Measurements from ENCODE around the gene HBE1. TPM values are rescaled to one million over a fixed set of nuclear protein-coding genes. Genes with fewer than 3 reads are reported as not detected.

The HBE1 gene
- total RNA-seq, 2 experiments from 2014 or later = not detected

DNA sequence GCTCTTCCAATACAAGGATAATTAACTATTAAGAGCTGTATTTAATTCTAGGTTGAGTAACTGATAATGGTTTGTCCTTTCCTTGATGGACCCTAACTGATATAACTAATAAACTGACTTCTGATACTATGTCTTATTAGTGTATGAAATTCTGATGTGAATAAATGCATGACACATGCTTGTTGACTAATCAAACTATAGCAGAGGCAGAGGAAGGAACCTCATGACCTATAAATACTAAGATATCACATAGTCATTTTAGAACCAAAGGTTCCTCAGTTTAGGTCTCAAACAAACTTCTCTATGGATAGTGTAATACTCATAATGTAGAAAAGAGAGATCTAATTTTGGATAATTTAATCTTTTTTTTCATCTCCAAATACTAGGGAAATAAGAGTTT, 30.7 kb downstream of the HBE1 start:
- Mint-ChIP-seq H3K9me3 (no peaks in the 10 kb centered on the region), H3K27me3 (peaks cover 3% of the 10 kb centered on the region), H3K4me1 (ENCODE audit: low read depth) (no peaks in the 10 kb centered on the region), H3K4me3 (no peak overlapping the region), H3K27ac (no peak overlapping the region), H3K36me3 (ENCODE audit: low read depth) (no peaks in the 10 kb centered on the region)
- ATAC-seq (no peak), DNase-seq (no peak)
- TF ChIP-seq, protein P1, sequence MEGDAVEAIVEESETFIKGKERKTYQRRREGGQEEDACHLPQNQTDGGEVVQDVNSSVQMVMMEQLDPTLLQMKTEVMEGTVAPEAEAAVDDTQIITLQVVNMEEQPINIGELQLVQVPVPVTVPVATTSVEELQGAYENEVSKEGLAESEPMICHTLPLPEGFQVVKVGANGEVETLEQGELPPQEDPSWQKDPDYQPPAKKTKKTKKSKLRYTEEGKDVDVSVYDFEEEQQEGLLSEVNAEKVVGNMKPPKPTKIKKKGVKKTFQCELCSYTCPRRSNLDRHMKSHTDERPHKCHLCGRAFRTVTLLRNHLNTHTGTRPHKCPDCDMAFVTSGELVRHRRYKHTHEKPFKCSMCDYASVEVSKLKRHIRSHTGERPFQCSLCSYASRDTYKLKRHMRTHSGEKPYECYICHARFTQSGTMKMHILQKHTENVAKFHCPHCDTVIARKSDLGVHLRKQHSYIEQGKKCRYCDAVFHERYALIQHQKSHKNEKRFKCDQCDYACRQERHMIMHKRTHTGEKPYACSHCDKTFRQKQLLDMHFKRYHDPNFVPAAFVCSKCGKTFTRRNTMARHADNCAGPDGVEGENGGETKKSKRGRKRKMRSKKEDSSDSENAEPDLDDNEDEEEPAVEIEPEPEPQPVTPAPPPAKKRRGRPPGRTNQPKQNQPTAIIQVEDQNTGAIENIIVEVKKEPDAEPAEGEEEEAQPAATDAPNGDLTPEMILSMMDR (IDR thresholded peaks at IDR 0.05) = no peak
- intact Hi-C loops (cut with micrococcal nuclease) = no loop called here
- ChIA-PET CTCF (no interaction called here), POLR2A (no interaction called here)

DNA sequence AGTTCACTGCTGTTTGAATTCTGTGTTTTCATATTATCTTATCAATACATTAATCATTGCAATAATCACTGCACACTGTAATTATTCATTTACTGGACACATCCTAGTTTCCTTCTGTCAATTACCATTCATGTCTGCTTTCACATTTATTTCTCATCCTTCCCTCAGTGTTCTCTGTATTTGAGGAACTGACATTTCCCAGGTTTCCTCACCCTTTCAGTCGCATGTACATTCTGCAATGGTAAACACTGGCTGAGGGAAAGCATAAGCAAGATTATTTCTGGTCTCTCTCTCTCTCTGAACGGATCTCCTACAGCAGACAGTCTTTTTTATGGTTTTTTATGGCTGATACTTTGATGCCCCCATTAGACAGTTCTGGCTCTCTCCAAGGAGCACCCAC, 31.3 kb downstream of the HBE1 start:
- TF ChIP-seq, protein P1 (IDR thresholded peaks at IDR 0.05) = no peak
- Mint-ChIP-seq H3K4me1 (ENCODE audit: low read depth) (no peaks in the 10 kb centered on the region), H3K9me3 (no peaks in the 10 kb centered on the region), H3K27me3 (peaks cover 3% of the 10 kb centered on the region), H3K36me3 (ENCODE audit: low read depth) (no peaks in the 10 kb centered on the region), H3K27ac (no peak overlapping the region), H3K4me3 (no peak overlapping the region)
- DNase-seq = no peak
- ATAC-seq = no peak
- ChIA-PET POLR2A (no interaction called here), CTCF (interaction anchor here (0.6 kb wide), 1 partner anchor 1060 kb away, joined by 4 read pairs; no protein-coding TSS in a partner anchor)
- intact Hi-C loops (cut with micrococcal nuclease) = no loop called here

DNA sequence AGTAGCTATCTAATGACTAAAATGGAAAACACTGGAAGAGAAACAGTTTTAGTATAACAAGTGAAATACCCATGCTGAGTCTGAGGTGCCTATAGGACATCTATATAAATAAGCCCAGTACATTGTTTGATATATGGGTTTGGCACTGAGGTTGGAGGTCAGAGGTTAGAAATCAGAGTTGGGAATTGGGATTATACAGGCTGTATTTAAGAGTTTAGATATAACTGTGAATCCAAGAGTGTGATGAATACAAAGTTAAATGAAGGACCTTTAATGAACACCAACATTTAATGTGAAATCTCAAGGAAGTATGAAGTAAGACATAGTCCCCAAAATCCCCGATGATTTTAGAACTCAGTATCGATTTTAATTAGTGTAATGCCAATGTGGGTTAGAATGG, 32.3 kb downstream of the HBE1 start:
- ChIA-PET CTCF (no interaction called here), POLR2A (no interaction called here)
- no peak for DNase-seq
- H3K4me3 Mint-ChIP-seq = no peak overlapping the region
- no peak overlapping the region for H3K27ac Mint-ChIP-seq
- peaks cover 4% of the 10 kb centered on the region for H3K27me3 Mint-ChIP-seq
- TF ChIP-seq, protein P1 (IDR thresholded peaks at IDR 0.05) = no peak
- H3K4me1 Mint-ChIP-seq (ENCODE audit: low read depth) = no peaks in the 10 kb centered on the region
- H3K36me3 Mint-ChIP-seq (ENCODE audit: low read depth) = no peaks in the 10 kb centered on the region
- H3K9me3 Mint-ChIP-seq = no peaks in the 10 kb centered on the region
- no peak for ATAC-seq
- intact Hi-C loops (cut with micrococcal nuclease) = no loop called here

DNA sequence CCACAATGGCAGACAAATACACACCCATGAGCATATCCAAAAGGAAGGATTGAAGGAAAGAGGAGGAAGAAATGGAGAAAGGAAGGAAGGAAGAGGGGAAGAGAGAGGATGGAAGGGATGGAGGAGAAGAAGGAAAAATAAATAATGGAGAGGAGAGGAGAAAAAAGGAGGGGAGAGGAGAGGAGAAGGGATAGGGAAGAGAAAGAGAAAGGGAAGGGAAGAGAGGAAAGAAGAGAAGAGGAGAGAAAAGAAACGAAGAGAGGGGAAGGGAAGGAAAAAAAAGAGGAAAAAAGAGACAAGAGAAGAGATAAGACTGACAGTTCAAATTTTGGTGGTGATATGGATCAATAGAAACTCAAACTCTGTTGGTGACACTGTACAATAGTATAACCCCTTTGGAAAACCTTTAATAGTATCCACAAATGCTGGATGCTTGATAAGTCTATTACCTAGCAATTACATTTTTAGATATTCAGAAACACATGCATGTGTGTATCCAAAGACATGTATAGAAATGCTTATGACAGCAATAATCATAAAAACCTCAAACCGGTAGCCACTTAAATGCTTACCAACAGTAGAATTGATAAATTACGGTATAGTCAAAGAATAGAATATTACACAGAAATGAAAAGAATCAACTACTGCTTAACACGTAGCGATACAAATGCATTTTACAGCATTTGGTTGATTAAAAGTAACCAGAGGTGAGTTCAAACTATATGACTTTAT, 34.2 kb downstream of the HBE1 start:
- no peak for ATAC-seq
- Mint-ChIP-seq H3K36me3 (ENCODE audit: low read depth) (no peaks in the 10 kb centered on the region), H3K4me1 (ENCODE audit: low read depth) (no peaks in the 10 kb centered on the region), H3K9me3 (no peaks in the 10 kb centered on the region), H3K4me3 (no peak overlapping the region), H3K27ac (no peak overlapping the region), H3K27me3 (peaks cover 4% of the 10 kb centered on the region)
- ChIA-PET CTCF (no interaction called here), POLR2A (no interaction called here)
- DNase-seq = no peak
- intact Hi-C loops (cut with micrococcal nuclease) = no loop called here
- TF ChIP-seq, protein P1 (IDR thresholded peaks at IDR 0.05) = no peak

DNA sequence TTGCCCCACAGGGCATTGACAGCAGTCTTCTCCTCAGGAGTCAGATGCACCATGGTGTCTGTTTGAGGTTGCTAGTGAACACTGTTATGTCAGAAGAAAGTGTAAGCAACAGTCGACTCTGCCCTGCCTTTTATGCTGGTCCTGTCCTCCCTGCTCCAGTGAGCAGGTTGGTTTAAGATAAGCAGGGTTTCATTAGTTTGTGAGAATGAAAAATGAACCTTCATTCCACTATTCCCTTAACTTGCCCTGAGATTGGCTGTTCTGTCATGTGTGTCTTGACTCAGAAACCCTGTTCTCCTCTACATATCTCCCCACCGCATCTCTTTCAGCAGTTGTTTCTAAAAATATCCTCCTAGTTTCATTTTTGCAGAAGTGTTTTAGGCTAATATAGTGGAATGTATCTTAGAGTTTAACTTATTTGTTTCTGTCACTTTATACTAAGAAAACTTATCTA, 35.3 kb downstream of the HBE1 start, which contains the start of gene HBD:
TSS of gene HBD (minus strand) at position 103 of the 454 bp plus-strand sequence. CDS start at position 53, 50 bp downstream.
- no peaks in the 10 kb centered on the region for H3K36me3 Mint-ChIP-seq (ENCODE audit: low read depth)
- no peaks in the 10 kb centered on the region for H3K4me1 Mint-ChIP-seq (ENCODE audit: low read depth)
- H3K27ac Mint-ChIP-seq = no peak within 1 kb of the TSS
- H3K27me3 Mint-ChIP-seq = peaks cover 4% of the 10 kb centered on the region
- TF ChIP-seq, protein P1 (IDR thresholded peaks at IDR 0.05) = no peak
- ATAC-seq = no peak
- no peaks in the 10 kb centered on the region for H3K9me3 Mint-ChIP-seq
- ChIA-PET POLR2A (no interaction called here), CTCF (no interaction called here)
- DNase-seq = no peak
- intact Hi-C loops (cut with micrococcal nuclease) = no loop called here
- H3K4me3 Mint-ChIP-seq = no peak within 1 kb of the TSS

All from activated CD8-positive, alpha-beta T cell treated with anti-CD3 and anti-CD28 coated beads for 36 hours (primary cell).